ENCODE data around the gene CEACAM7. TPM values are rescaled to one million over a fixed set of nuclear protein-coding genes. Genes with fewer than 3 reads are reported as not detected.

CEACAM7 gene
- total RNA-seq, 1 donor from 2014 or later: not detected

- Histone ChIP-seq H3K79me2 (ENCODE audit: insufficient read depth, low read length) (no peaks in the 10 kb centered on the region), H3K4me1 (ENCODE audit: insufficient read depth, low read length) (no peaks in the 10 kb centered on the region), H3K27me3 (ENCODE audit: insufficient read depth, low read length) (no peaks in the 10 kb centered on the region), H4K20me1 (ENCODE audit: insufficient read depth, low read length) (no peaks in the 10 kb centered on the region), H3K27ac (ENCODE audit: low read depth, low read length) (no peak overlapping the region), H3K36me3 (ENCODE audit: insufficient read depth, low read length) (no peaks in the 10 kb centered on the region), H3K9me3 (ENCODE audit: insufficient read depth, low read depth, low read length) (no peaks in the 10 kb centered on the region), H3K9ac (ENCODE audit: low read length) (no peak overlapping the region), H3K4me3 (ENCODE audit: insufficient read depth, low read depth, low read length) (no peak overlapping the region), H2AFZ (ENCODE audit: low read depth, low read length) (no peak overlapping the region), H3K4me2 (ENCODE audit: low read length) (no peak overlapping the region)
- Mint-ChIP-seq H3K27ac (ENCODE audit: unreplicated experiment) (no peak overlapping the region), H3K4me3 (ENCODE audit: unreplicated experiment) (no peak overlapping the region), H3K9me3 (ENCODE audit: unreplicated experiment) (peaks cover 6% of the 10 kb centered on the region), H3K4me1 (ENCODE audit: low read depth, unreplicated experiment) (no peaks in the 10 kb centered on the region), H3K27me3 (ENCODE audit: low read depth, unreplicated experiment) (peaks cover 84% of the 10 kb centered on the region), H3K36me3 (ENCODE audit: low read depth, unreplicated experiment) (no peaks in the 10 kb centered on the region)
- FAIRE-seq: no peak
- no peak for TF ChIP-seq CTCF (IDR thresholded peaks at IDR 0.05; ENCODE audit: insufficient read depth, low read depth, low read length)
- no peak for TF ChIP-seq EZH2 (IDR thresholded peaks at IDR 0.05; ENCODE audit: insufficient read depth, low read length)
- no peak for DNase-seq (ENCODE audit: low read depth)
Measured at GRCh38 chr19:41688687-41689086, 617 bp upstream of the CEACAM7 start.

GRCh38 chr19:41687419-41687818 lies 651 bp downstream of the CEACAM7 start:
- Histone ChIP-seq H3K4me2 (ENCODE audit: low read length) (no peak overlapping the region), H4K20me1 (ENCODE audit: insufficient read depth, low read length) (no peaks in the 10 kb centered on the region), H3K27me3 (ENCODE audit: insufficient read depth, low read length) (no peaks in the 10 kb centered on the region), H3K9me3 (ENCODE audit: insufficient read depth, low read depth, low read length) (no peaks in the 10 kb centered on the region), H3K79me2 (ENCODE audit: insufficient read depth, low read length) (no peaks in the 10 kb centered on the region), H3K36me3 (ENCODE audit: insufficient read depth, low read length) (no peaks in the 10 kb centered on the region), H3K9ac (ENCODE audit: low read length) (no peak overlapping the region), H3K4me3 (ENCODE audit: insufficient read depth, low read depth, low read length) (no peak overlapping the region), H3K4me1 (ENCODE audit: insufficient read depth, low read length) (no peaks in the 10 kb centered on the region), H2AFZ (ENCODE audit: low read depth, low read length) (no peak overlapping the region), H3K27ac (ENCODE audit: low read depth, low read length) (no peak overlapping the region)
- peaks cover 2% of the 10 kb centered on the region for H3K9me3 Mint-ChIP-seq (ENCODE audit: unreplicated experiment)
- no peak for FAIRE-seq
- no peak overlapping the region for H3K27ac Mint-ChIP-seq (ENCODE audit: unreplicated experiment)
- no peak for DNase-seq (ENCODE audit: low read depth)
- no peaks in the 10 kb centered on the region for H3K36me3 Mint-ChIP-seq (ENCODE audit: low read depth, unreplicated experiment)
- peaks cover 89% of the 10 kb centered on the region for H3K27me3 Mint-ChIP-seq (ENCODE audit: low read depth, unreplicated experiment)
- no peaks in the 10 kb centered on the region for H3K4me1 Mint-ChIP-seq (ENCODE audit: low read depth, unreplicated experiment)
- no peak for TF ChIP-seq EZH2 (IDR thresholded peaks at IDR 0.05; ENCODE audit: insufficient read depth, low read length)
- TF ChIP-seq CTCF (IDR thresholded peaks at IDR 0.05; ENCODE audit: insufficient read depth, low read depth, low read length): no peak
- H3K4me3 Mint-ChIP-seq (ENCODE audit: unreplicated experiment): no peak overlapping the region

- H3K4me3 Mint-ChIP-seq (ENCODE audit: unreplicated experiment): no peak overlapping the region
Measured at GRCh38 chr19:41682437-41682836, 5.6 kb downstream of the CEACAM7 start.

More at GRCh38 chr19:41682437-41682836, 5.6 kb downstream of the CEACAM7 start:
- DNase-seq (ENCODE audit: low read depth): no peak
- no peak overlapping the region for H3K9ac ChIP-seq (ENCODE audit: low read length)
- no peak overlapping the region for H3K4me3 ChIP-seq (ENCODE audit: insufficient read depth, low read depth, low read length)
- no peak for FAIRE-seq
- Mint-ChIP-seq H3K9me3 (ENCODE audit: unreplicated experiment) (peaks cover 5% of the 10 kb centered on the region), H3K4me1 (ENCODE audit: low read depth, unreplicated experiment) (no peaks in the 10 kb centered on the region), H3K36me3 (ENCODE audit: low read depth, unreplicated experiment) (no peaks in the 10 kb centered on the region), H3K27me3 (ENCODE audit: low read depth, unreplicated experiment) (peaks cover 65% of the 10 kb centered on the region), H3K27ac (ENCODE audit: unreplicated experiment) (no peak overlapping the region)
- H3K4me1 ChIP-seq (ENCODE audit: insufficient read depth, low read length): no peaks in the 10 kb centered on the region
- no peaks in the 10 kb centered on the region for H3K27me3 ChIP-seq (ENCODE audit: insufficient read depth, low read length)
- no peaks in the 10 kb centered on the region for H3K36me3 ChIP-seq (ENCODE audit: insufficient read depth, low read length)
- no peaks in the 10 kb centered on the region for H3K79me2 ChIP-seq (ENCODE audit: insufficient read depth, low read length)
- no peaks in the 10 kb centered on the region for H3K9me3 ChIP-seq (ENCODE audit: insufficient read depth, low read depth, low read length)
- H4K20me1 ChIP-seq (ENCODE audit: insufficient read depth, low read length): no peaks in the 10 kb centered on the region
- no peak overlapping the region for H3K4me2 ChIP-seq (ENCODE audit: low read length)
- no peak overlapping the region for H3K27ac ChIP-seq (ENCODE audit: low read depth, low read length)
- H2AFZ ChIP-seq (ENCODE audit: low read depth, low read length): no peak overlapping the region
- TF ChIP-seq CTCF (IDR thresholded peaks at IDR 0.05; ENCODE audit: insufficient read depth, low read depth, low read length) (no peak), EZH2 (IDR thresholded peaks at IDR 0.05; ENCODE audit: insufficient read depth, low read length) (no peak)
